Adrenal gland (tissue), 5 donors: ENCODE measurements around the gene FAM219A.

Experiments used
- CTCF ChIP-seq, 6 experiments: fragments of 450-650 bp in 4 of 6; fragments of 200-600 bp in 2 of 6; sonication (generic) in 1 of 6; IDR thresholded peaks; 1 replicate in 5 of 6; 2 replicates in 1 of 6; pipeline versions ENCODE4 v1.5.1 to v1.8.0; 2016 to 2021; ENCODE audit warnings: antibody characterized with exemption in 6 of 6, mild to moderate bottlenecking in 2 of 6, moderate library complexity in 1 of 6
- POLR2A ChIP-seq, 2 donors: fragments of 450-650 bp; IDR thresholded peaks; one replicate each; pipeline ENCODE4 v1.6.1; 2017; ENCODE audit warnings: antibody characterized with exemption in 2 of 2, mild to moderate bottlenecking in 2 of 2, moderate library complexity in 1 of 2
- donor health status: DM: no; HTN: no; CAD: no.

DNA sequence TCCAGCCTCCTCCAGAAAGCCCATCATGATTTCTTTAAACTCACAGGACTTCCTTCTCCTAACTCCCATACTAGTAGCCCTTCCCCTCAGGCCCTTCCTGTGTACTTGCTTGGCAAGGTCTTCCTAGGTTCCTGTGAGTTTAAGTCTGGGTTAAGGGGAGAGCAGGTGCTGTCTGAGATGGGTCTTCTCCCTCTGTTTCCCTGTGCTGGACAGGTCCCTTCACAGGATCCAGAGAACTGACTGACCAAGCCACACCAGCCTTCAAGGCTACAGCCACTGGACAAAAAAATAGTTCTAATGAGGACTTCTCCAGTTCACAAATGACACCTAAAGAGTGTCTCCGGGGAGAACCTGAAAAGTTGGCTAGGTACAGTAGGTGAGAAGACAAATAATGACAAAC is 52.2 kb downstream of the FAM219A start:
- TF ChIP-seq CTCF (IDR thresholded peaks at IDR 0.05): no peak
- no peak for TF ChIP-seq POLR2A (IDR thresholded peaks at IDR 0.05)
